IPS-11a (cell line): ENCODE data around the gene AP2B1.
"Not testable (repeated sequence)": the region's sequence is repeated elsewhere in the genome, so short reads cannot be mapped to it uniquely, and the experiment has no call there.

Source experiments
- H3K4me3 ChIP-seq: one replicate; pipeline ENCODE4 v1.5.1; 2013; ENCODE audit warnings: low read depth, low read length, control low read depth

The AP2B1 gene

DNA sequence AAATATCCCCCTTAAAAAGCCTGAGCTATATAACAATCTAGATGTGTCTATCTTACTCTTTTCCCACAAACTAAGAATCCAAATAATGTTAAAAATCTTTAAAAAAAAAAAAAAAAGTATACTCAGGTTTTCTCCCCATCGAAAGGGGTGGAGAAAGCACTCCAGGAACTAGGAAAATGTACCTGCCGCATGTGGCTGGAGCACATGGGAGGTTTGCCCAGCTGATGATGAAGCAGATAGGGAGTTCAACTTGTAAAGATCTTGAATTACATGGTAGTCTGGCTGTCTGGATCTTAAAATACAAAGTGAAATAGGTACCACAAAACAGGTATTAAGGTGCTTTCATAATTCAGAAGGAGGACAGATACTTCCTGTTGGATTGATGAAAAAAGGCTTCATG lies 17.7 kb upstream of the AP2B1 start:
- no peak overlapping the region for H3K4me3 ChIP-seq

DNA sequence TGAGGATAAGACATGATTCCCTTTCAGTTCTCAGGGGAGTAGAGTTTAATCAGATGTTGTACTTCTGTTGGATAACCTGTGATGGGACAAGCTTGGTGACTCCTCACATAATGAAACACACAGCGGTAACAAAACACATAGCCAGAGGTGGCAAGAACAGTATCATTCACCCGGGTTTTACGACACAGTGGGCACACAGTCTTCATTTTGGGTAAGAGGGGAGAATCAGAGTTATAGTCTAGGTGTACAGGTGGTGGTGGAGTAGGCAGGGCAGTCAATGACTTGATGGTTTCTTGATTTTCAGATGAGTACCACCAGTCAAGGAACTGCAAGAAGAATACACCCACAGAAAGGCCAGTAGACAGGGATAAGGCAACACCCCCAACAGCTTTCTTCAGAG lies 11.4 kb upstream of the AP2B1 start:
- H3K4me3 ChIP-seq = no peak overlapping the region

DNA sequence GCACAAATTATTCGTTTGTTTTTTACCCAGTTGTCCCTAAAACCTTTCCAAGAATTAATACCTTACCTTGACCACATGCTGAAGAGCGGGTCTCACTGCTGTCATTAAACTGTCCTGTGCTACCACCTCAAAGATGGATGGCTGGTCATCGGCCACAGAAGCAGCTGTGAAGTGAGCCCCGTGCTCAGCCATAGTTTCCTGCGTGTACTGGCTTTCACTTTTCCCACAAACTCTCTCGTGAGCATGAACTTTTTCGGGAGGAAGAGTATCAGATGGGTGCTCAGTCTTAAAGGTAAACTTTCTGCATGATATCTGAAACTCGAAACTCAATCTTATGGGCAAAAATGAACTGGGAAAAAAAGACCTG lies 9.3 kb upstream of the AP2B1 start:
- peak overlapping the region; percentile 73 for H3K4me3 ChIP-seq

DNA sequence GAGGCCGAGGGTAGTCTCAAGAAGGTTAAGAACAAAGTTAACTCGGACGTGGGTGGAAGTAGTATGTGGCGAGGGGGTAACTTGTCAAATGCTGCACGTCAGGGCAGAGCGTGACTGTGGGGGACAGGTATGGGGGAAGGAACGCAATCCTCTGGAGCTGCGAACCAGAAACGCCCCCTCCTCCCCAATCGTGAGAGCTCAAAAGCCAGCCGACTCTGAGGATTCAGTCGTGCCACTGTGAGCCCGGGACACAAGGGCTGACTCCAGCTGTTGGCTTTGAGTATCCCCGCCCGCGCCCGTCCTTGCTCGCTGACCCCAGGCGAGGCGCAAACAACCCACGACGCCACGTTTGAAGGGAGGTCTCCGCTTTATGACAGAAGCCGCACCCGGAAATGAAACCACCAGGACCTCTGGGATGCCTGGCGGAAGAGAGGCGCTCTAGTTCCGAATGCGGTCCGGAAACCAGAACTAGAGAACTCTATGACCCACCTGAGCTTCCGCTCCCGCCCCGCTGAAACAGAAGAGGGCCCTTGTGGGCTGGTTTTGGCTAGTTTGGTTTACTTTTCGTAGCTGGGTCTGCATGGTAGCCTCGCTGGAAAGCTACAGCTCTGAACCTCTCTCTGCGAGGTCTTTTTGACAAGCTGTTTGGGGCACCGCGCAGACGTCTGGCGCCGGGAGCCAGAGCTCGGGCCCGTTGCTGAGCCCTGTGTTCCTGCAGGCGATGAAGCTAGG lies 8.8 kb upstream of the AP2B1 start, which contains the start of gene PEX12:
Gene PEX12, minus strand, starts transcription at position 375 of the 732 bp plus-strand sequence. CDS start 550 bp downstream, outside the sequence.
- H3K4me3 ChIP-seq = peak within 1 kb of the TSS; percentile 73

DNA sequence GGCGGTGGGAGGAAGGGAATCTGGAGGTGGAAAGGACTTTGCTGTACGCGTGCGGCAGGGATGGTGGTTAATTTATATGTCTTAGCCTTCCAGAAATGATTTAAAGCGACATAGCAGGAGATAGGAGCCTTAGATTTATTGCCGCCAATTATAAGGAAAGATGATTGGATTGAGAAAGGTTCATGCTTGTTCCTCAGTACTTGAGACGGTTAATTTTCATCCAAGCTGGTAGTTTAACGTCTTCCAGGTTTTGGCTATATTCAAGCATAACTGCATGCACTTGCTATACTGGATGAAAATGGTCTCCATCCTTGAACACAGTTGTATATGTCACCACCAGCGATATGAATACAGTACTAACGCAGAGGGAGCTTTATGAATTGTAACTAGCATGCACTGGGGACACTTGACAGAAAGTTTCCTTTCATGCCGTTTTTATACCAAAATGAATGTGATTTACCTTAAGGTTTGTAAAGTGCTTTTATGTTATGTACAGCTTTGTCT lies 8.1 kb upstream of the AP2B1 start:
- peak overlapping the region; percentile 73 for H3K4me3 ChIP-seq

DNA sequence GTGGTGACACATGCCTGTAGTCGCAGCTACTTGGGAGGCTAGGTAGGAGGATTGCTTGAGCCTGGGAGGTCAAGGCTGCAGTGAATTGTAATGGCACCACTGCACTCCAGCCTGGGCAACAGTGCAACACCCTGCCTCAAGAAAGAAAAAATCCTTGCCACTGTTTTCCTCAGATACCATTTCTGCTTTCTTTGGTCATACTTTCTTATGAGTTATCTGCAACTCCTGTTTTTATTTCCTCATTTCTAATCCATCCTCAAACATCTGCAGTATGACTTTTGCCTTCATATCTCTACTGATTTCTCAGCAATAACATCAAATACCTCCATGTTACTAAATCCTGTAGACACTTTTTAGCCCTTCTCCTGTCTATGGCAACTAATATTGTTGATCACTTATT lies 3.1 kb upstream of the AP2B1 start:
- no peak overlapping the region for H3K4me3 ChIP-seq

DNA sequence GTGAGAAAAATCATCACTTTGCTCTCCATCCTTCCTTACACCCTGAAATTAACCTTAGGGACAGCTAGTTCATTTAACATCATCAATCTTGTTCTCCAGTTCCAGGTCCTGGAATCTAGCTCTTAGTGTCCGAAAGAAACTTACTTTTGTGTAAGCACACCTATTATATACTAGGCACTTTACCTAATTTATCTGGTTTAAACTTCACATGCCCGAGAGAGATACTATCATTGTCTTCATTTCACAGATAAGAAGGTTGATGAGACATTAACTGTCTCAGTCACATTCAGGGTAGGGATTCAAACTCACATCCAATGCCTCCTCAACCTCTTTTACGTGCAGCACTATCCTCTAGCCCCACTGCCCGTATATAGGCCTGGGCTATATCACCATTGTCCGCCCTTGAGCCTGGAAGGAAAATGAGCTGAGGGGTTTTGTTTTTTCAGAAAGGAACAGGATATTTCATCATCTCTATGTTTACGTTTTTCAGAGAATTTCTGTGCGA lies 501 bp upstream of the AP2B1 start:
- peak overlapping the region; percentile 97 for H3K4me3 ChIP-seq

DNA sequence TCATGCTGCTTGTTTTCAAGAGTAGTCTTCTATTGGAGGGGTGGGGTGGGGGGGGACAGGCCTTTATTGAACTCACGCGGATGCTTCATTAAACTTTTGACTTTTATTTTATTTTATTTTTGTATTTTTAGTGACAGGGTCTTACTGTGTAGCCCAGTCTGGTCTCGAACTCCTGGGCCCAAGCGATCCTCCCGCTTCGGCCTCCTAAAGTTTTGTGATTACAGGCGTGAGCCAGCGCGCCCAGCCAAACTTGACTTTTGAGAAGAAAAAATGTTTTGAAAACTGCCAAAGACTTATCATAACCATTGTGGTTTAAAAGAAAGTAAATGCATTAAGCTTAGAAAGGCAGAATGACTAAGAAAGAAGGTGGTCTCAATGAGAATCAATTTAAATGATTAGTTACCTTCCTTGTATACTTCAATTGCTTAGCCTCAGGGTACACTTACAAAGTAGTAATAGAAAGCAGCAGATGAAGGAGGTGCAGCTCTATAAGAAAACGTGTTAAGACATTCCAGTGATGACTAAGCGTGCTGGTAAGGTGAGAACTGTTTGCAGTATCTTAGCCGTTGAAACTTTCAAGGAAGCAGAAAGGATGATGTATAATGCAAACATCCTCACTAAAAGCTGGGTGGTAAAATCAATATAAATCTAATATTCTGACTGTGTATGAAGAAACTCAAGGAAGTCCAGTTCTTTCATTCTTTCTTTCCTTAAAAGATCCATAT lies 1.2 kb downstream of the AP2B1 start:
- peak overlapping the region; percentile 97 for H3K4me3 ChIP-seq

DNA sequence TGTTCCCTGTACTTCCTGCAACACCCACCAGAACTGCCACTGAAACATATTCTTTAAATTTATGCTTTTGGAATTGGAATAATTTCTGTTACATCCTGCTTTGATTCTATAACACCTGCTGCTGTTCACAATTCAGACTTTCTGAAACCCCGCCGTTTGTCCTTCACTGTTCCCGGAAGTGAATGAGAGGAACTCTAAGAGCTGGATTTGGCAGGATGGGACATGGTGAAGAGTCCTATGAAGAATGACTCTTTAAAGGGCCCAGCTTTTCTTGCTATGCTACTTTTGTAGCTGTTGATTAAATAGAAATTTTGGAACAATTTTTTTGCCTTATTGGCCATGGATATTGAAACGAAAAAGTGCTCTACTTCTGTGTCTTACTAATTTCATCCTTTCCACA lies 8.9 kb downstream of the AP2B1 start:
- H3K4me3 ChIP-seq = no peak overlapping the region

DNA sequence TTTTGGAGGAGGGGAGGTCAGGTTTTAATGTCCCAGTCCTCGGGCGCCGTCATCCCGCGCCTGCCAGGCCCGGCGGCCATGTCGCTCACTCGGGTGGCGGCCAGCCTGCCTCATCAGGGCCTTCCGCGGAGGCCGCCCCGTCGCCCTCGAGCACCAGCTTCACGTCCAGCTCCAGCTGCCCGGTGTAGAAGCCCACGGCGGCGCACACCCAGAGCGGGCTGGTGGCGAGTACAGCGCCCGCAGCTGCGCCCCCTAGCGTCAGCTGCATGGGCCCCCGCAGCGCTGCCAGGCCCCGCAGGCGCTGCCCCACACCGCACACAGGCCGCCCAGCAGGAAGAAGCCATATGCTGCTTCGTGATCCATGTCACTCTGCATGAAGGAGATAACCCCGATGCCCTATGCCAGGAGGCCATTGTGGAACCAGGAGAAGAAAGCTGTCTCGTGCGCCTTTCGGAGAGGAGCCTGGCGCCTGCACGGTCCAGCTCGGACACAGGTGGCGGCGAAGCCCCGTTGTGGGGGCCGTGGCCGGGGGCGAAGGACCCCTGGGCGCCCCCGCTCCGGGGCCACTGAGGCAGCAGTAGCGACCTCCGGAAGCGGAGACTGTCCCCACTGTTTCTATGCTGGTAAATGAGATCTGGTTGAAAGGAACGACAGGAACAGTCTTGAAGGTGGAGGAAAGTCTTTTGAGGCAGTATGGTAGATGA lies 9.6 kb downstream of the AP2B1 start:
- no peak overlapping the region for H3K4me3 ChIP-seq

DNA sequence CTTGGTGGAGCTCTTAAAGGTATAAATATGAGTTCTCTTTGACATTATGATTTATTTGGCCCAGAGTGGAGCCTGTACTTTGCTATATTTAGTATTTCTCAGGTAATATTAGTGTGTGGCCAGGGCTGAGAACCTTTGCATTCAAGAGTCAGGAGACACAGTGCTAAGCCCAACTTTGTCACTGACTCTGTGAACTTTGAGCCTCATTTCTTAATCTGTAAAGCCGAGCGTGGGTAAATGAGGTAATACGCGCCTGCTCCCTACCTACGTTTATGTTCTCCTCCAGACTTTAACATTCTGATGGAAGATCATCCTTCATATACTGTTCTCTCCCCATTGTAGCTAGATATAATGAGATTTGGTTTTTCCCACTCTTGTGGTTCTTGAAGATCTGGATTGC lies 10.5 kb downstream of the AP2B1 start:
- no peak overlapping the region for H3K4me3 ChIP-seq

DNA sequence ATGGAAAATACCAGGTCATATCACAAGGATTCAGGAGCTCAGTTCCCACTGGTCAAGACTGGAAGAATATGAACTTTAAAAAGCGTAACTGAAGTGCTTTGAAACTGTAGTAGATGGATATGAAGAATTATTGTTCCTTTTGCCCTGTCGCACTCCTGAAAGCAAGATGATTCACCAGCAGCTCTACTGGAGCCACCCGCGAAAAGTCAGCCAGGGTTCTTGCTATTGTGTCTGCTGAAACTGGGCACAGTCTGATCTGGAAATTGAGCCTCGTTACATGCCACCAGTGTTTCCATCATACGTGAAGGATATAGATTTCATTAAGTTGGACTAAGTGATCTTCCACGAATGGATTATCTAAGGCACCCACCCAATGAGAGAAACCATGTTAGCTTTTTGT lies 16.6 kb downstream of the AP2B1 start:
- no peak overlapping the region for H3K4me3 ChIP-seq

DNA sequence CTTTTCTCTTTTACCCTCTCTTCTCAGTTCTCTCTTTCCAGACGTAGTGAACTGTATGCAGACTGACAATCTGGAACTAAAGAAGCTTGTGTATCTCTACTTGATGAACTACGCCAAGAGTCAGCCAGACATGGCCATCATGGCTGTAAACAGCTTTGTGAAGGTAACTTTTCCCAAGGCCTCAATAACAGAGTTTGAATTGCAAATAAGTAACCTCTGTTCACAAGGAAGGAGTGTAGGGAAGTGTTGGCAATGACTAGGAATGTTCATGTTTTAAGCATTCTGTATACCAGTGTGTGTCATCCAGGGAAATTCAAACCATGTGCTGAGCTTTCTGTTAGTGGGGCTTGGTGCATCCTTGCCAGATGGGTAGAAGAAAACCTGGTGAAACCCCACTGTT lies 18.6 kb downstream of the AP2B1 start:
- no peak overlapping the region for H3K4me3 ChIP-seq

DNA sequence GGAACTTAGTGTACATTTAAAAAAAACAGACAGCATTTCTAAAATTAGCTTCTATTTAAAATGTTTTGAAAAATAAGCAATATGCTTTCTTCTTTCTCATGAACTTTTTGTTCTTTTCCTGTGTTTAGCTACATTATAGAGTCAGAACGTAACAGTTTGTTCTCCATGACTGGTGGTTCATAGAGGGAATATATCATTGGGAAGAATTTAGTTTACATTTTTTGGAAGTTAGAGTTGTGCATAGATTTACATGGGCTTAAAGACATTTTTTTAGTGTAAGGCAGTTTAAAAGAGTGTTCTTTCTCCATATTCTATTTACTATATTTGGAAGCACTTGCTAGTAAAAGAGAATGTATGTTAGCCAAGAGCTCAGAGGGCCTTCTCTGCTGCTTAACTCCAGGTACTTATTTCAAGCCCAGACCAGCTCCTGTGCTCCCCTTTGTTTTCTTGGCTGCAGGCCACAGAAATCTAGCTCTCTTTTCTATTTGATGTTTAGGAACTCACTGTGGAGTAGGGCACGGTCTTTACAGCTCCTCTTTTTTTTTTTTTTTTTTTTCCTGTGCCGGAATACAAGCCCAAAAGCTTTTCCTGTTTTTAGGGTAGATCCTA lies 20.2 kb downstream of the AP2B1 start:
- no peak overlapping the region for H3K4me3 ChIP-seq

DNA sequence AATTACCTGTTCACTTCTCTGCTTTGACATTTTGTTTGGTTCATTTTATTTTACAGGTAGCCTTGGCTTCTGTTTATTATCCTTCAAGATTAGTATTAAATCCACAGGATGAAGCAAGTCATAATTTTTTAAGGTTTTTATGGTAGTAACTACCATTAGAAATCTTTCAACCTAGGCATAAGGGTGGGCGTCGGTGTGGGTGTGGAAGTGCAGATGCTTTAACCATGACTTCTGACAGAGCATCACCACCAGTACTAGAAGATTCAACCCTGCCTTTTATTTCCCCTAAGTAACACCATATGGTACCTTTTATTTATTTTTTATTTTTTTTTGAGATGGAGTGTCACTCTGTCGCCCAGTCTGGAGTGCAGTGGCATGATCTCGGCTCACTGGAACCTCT lies 22.7 kb downstream of the AP2B1 start:
- no peak overlapping the region for H3K4me3 ChIP-seq

DNA sequence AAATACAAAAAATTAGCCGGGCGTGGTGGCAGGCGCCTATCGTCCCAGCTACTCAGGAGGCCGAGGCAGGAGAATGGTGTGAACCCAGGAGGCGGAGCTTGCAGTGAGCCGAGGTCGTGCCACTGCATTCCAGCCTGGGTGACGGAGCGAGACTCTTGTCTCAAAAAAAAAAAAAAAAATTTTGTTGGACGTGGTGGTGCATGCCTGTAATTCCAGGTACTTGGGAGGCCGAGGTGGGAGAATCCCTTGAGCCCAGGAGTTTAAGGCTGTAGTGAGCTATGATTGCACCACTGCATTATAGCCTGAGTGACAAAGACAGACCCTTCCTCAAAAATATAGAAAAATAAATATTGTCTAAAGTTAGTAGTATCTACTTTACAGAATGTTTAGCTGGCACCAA lies 23.6 kb downstream of the AP2B1 start:
- H3K4me3 ChIP-seq = not testable (repeated sequence)

DNA sequence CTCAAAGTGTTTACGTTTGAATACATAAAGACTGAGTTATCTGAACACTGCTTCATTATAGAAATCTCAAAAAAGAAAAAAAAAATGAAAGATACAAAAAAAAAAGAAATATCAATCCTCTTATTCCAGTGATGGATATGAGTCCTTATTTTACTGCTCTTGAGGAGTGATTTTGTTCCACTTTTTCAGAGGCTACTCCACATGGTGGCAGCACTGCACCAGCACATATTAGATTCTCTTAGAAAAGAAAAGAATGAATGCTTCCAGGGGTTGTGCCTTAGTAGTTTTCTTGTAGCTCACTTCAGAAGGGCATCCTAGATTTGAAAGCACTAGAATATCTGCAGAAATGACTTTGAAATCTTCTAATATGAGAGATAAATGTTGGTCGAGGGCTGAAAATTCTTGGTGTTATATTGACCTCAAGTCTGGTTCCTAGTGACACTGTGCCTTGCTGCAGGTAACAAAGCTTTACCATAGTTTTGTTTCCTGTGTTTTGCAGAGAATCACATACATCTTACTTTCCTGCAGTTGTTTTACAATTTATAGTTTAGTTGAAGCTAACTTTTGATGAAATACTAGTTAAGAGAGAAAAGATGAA lies 25.9 kb downstream of the AP2B1 start:
- H3K4me3 ChIP-seq = no peak overlapping the region

DNA sequence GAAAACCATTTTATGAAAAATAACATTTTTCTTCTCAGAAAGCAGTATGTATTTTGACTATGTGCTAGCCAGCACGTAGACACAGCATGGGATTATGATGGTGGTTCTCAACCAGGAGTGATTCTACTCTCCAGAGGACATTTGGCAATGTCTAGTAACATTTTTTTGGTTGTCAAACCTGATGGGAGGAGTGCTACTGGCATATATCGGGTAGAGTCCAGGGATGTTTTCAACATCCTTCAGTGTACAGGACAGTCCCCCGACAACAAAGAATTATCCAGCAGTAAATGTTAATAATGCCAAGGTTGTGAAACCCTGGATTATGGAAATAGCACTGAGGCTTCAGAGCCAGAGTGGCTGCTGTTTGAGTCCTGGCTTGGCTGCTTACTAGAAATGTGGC lies 27.7 kb downstream of the AP2B1 start:
- no peak overlapping the region for H3K4me3 ChIP-seq

DNA sequence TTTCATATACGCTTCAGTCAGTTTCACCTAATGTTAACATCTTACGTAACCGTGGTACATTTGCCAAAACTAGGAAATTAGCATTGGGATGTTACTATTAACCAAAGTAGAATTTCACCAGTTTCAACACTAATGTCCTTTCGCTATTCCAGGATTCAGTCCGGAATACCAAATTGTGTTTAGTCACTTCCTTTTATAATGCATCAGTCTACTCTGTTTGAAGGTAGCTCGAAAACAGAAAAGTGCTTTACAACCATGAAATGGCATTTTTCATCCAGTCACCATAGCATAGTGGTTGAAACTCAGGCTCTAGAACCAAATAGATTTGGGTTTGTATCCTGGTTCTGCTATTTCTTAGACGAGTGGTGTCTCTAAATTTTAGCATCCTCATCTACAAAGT lies 29.4 kb downstream of the AP2B1 start:
- no peak overlapping the region for H3K4me3 ChIP-seq

DNA sequence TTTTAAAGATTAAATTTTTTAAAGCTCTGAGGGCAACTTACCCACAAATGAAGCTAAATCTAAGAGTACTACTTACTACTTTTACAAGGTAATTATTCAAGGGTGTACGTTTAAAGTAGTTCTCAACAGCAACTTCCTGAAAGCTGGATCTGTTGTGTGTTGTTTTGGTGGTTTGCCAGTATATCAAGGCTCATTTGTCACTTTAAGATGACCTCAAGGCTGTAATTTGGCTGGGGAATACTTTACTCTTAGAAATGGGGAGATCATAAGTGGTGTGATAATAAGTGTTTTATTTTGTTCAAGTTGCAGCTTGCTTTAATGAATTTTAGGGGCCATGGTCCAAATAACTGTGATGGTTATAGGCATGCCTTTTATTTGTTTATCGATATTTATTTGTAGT lies 30.4 kb downstream of the AP2B1 start:
- H3K4me3 ChIP-seq = no peak overlapping the region

DNA sequence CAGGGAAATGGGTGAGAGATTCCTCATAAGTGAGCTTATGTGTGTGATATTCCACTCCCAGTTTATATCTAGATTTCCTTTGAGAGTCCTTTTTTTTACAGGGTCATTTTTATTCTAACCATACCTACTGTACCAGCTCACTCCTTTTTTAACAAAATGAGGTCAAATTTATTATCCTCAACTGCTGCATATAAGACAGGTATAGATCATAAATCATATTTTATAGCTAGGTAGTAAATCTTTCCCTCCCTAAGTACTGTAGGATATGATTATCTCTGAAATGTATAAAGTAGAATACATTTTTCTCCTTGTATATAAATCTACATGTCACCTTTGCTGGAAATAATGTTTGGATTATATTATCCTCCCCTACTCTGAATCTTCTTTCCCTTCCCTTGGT lies 31.5 kb downstream of the AP2B1 start:
- H3K4me3 ChIP-seq = no peak overlapping the region
